ENCODE measurements around the gene SCAF1.

Gene SCAF1

DNA sequence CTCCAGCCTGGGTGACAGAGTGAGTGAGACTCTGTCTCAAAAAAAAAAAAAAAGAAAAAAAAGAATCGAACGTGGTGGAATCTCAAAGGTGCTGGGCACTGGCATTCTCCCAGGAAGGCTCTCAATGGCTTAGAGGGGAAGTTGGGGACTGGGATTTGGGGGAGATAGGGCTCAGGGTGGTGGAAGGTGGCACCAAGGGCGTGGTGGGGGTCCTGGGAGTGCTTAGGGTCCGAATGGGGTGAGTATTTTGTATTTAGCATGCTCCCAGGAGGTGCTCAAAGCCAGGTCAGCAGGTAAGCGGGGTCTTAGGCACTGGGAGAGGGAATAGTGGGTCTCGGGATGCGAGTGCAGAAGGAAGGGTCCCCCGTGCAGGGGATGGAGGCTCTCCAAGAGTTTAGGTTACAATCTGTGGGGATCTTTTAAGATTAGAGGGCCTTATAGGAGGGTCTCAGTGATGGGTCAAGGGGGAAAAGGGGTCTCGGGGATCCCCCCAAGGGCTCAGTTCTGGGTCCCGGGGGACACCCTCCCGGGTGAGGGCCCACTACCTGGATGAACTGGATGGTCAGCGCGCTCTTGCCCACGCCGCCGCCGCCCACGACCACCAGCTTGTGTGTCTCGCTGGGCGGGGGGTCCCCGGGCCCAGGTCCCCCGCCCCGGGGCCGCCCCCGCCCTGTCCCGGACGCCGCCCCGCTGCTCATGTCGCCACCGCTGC is 2.5 kb upstream of the SCAF1 start:
- Histone ChIP-seq H3K4me2 (ENCODE audit: low read length) (peak overlapping the region; percentile 75), H3K27ac (ENCODE audit: low read depth, low read length, poor library complexity, severe bottlenecking) (no peak overlapping the region), H3K9me2 (ENCODE audit: low read depth, low read length) (no peaks in the 10 kb centered on the region), H3F3A (ENCODE audit: insufficient read depth, low read length) (no peaks in the 10 kb centered on the region), H3K79me2 (ENCODE audit: insufficient read depth, low read length) (peaks cover 24% of the 10 kb centered on the region), H4K20me1 (ENCODE audit: insufficient read depth, low read length) (no peaks in the 10 kb centered on the region), H3K27me3 (ENCODE audit: insufficient read depth, low read length) (no peaks in the 10 kb centered on the region), H2AFZ (ENCODE audit: low read length) (no peak overlapping the region), H3K36me3 (ENCODE audit: insufficient read depth, low read length) (peaks cover 5% of the 10 kb centered on the region; the same call in 1 of the 2 replicates), H3K9me3 (ENCODE audit: low read length) (no peaks in the 10 kb centered on the region), H3K9ac (ENCODE audit: low read length) (peak overlapping the region; percentile 45; the same call in 1 of the 2 replicates), H3K4me1 (ENCODE audit: insufficient read depth, low read length, severe bottlenecking) (peaks cover 23% of the 10 kb centered on the region), H3K4me3 (ENCODE audit: low read depth, low read length, poor library complexity, severe bottlenecking) (peak overlapping the region; percentile 58)
- TF ChIP-seq, protein P1, sequence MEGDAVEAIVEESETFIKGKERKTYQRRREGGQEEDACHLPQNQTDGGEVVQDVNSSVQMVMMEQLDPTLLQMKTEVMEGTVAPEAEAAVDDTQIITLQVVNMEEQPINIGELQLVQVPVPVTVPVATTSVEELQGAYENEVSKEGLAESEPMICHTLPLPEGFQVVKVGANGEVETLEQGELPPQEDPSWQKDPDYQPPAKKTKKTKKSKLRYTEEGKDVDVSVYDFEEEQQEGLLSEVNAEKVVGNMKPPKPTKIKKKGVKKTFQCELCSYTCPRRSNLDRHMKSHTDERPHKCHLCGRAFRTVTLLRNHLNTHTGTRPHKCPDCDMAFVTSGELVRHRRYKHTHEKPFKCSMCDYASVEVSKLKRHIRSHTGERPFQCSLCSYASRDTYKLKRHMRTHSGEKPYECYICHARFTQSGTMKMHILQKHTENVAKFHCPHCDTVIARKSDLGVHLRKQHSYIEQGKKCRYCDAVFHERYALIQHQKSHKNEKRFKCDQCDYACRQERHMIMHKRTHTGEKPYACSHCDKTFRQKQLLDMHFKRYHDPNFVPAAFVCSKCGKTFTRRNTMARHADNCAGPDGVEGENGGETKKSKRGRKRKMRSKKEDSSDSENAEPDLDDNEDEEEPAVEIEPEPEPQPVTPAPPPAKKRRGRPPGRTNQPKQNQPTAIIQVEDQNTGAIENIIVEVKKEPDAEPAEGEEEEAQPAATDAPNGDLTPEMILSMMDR (IDR thresholded peaks at IDR 0.05; ENCODE audit: low read length), result no peak
- TF ChIP-seq EZH2 (IDR thresholded peaks at IDR 0.05; ENCODE audit: borderline replicate concordance, low read length), result no peak

- Histone ChIP-seq H2AFZ (ENCODE audit: low read length) (no peak within 1 kb of the TSS), H3K4me3 (ENCODE audit: low read depth, low read length, poor library complexity, severe bottlenecking) (peak within 1 kb of the TSS; percentile 87), H3K4me1 (ENCODE audit: insufficient read depth, low read length, severe bottlenecking) (peaks cover 23% of the 10 kb centered on the region), H4K20me1 (ENCODE audit: insufficient read depth, low read length) (no peaks in the 10 kb centered on the region), H3K27ac (ENCODE audit: low read depth, low read length, poor library complexity, severe bottlenecking) (peak within 1 kb of the TSS; percentile 92), H3K9ac (ENCODE audit: low read length) (peak within 1 kb of the TSS; percentile 96), H3K27me3 (ENCODE audit: insufficient read depth, low read length) (no peaks in the 10 kb centered on the region), H3K79me2 (ENCODE audit: insufficient read depth, low read length) (peaks cover 25% of the 10 kb centered on the region), H3K9me3 (ENCODE audit: low read length) (no peaks in the 10 kb centered on the region), H3K4me2 (ENCODE audit: low read length) (peak within 1 kb of the TSS; percentile 97), H3K9me2 (ENCODE audit: low read depth, low read length) (no peaks in the 10 kb centered on the region), H3F3A (ENCODE audit: insufficient read depth, low read length) (no peaks in the 10 kb centered on the region), H3K36me3 (ENCODE audit: insufficient read depth, low read length) (peaks cover 8% of the 10 kb centered on the region; the same call in 1 of the 2 replicates)
- TF ChIP-seq EZH2 (IDR thresholded peaks at IDR 0.05; ENCODE audit: borderline replicate concordance, low read length), result no peak
- TF ChIP-seq, protein P1 (IDR thresholded peaks at IDR 0.05; ENCODE audit: low read length), result no peak
Observed at GRCh38 chr19:49640113-49640898, 1.7 kb upstream of the SCAF1 start, which contains the start of gene RRAS. Gene RRAS (minus strand): TSS chr19:49640143. CDS start chr19:49640098, 45 bp downstream.

GRCh38 chr19:49642492-49643035 is 555 bp downstream of the SCAF1 start:
- Histone ChIP-seq H3K79me2 (ENCODE audit: insufficient read depth, low read length) (peaks cover 25% of the 10 kb centered on the region), H3F3A (ENCODE audit: insufficient read depth, low read length) (no peaks in the 10 kb centered on the region), H3K4me1 (ENCODE audit: insufficient read depth, low read length, severe bottlenecking) (peaks cover 23% of the 10 kb centered on the region), H3K9me3 (ENCODE audit: low read length) (no peaks in the 10 kb centered on the region), H3K36me3 (ENCODE audit: insufficient read depth, low read length) (peaks cover 28% of the 10 kb centered on the region; the same call in 1 of the 2 replicates), H3K4me3 (ENCODE audit: low read depth, low read length, poor library complexity, severe bottlenecking) (peak overlapping the region; percentile 95), H3K27me3 (ENCODE audit: insufficient read depth, low read length) (no peaks in the 10 kb centered on the region), H3K4me2 (ENCODE audit: low read length) (peak overlapping the region; percentile 94), H3K9me2 (ENCODE audit: low read depth, low read length) (no peaks in the 10 kb centered on the region), H3K27ac (ENCODE audit: low read depth, low read length, poor library complexity, severe bottlenecking) (peak overlapping the region; percentile 68), H3K9ac (ENCODE audit: low read length) (peak overlapping the region; percentile 95), H4K20me1 (ENCODE audit: insufficient read depth, low read length) (no peaks in the 10 kb centered on the region), H2AFZ (ENCODE audit: low read length) (no peak overlapping the region)
- TF ChIP-seq, protein P1 (IDR thresholded peaks at IDR 0.05; ENCODE audit: low read length), result peak; percentile 6; the same call in 1 of the 2 replicates
- TF ChIP-seq EZH2 (IDR thresholded peaks at IDR 0.05; ENCODE audit: borderline replicate concordance, low read length), result no peak
